PFSK-1 (cell line): ENCODE data around the gene G6PC3.

ENCODE experiments used
- FOXP2 ChIP-seq: optimal IDR thresholded peaks from 2 replicates; pipeline ENCODE3; 2011; ENCODE audit warnings: borderline replicate concordance, control low read depth, inconsistent platforms; ENCODE audit not compliant: insufficient read depth; ENCODE audit errors: extremely low read length, extremely low read depth
- POLR2AphosphoS5 ChIP-seq: IDR thresholded peaks from 2 replicates; pipeline ENCODE4 v1.6.1; 2012; ENCODE audit warnings: low read depth, mild to moderate bottlenecking, control low read depth, low read length, moderate library complexity
- REST ChIP-seq, 2 experiments: IDR thresholded peaks; 2 replicates each; pipeline versions ENCODE4 v1.6.1 to v1.8.0; 2011 to 2012; ENCODE audit warnings: low read depth in 2 of 2, low read length in 2 of 2, control low read depth in 1 of 2, inconsistent platforms in 1 of 2, mild to moderate bottlenecking in 1 of 2, moderate library complexity in 1 of 2; ENCODE audit not compliant: insufficient read depth in 1 of 2
- SIN3A ChIP-seq: IDR thresholded peaks from 2 replicates; pipeline ENCODE4 v1.6.1; 2012; ENCODE audit warnings: mild to moderate bottlenecking, low read length, moderate library complexity, borderline replicate concordance; ENCODE audit not compliant: insufficient read depth
- TAF1 ChIP-seq: IDR thresholded peaks from 2 replicates; pipeline ENCODE4 v1.6.1; 2012; ENCODE audit warnings: low read length, control low read depth, borderline replicate concordance; ENCODE audit not compliant: insufficient read depth

G6PC3 gene

GRCh38 chr17:44079877-44080821 is 9.6 kb downstream of the G6PC3 start:
- TF ChIP-seq SIN3A (no peak), TAF1 (no peak), FOXP2 (no peak), POLR2AphosphoS5 (no peak), REST (IDR thresholded peaks at IDR 0.05; ENCODE audit: insufficient read depth in 1 of 2, low read depth in 2 of 2, low read length in 2 of 2) (no peak)

- TF ChIP-seq POLR2AphosphoS5 = no peak
- no peak for TF ChIP-seq FOXP2
- no peak for TF ChIP-seq REST (IDR thresholded peaks at IDR 0.05; ENCODE audit: insufficient read depth in 1 of 2, low read depth in 2 of 2, low read length in 2 of 2)
- no peak for TF ChIP-seq TAF1
- no peak for TF ChIP-seq SIN3A
Observed at GRCh38 chr17:44081681-44082080, 11.1 kb downstream of the G6PC3 start.

- TF ChIP-seq POLR2AphosphoS5 = no peak
- no peak for TF ChIP-seq TAF1
- no peak for TF ChIP-seq FOXP2
- TF ChIP-seq SIN3A = no peak
- no peak for TF ChIP-seq REST (IDR thresholded peaks at IDR 0.05; ENCODE audit: insufficient read depth in 1 of 2, low read depth in 2 of 2, low read length in 2 of 2)
Observed at GRCh38 chr17:44082256-44082927, 11.9 kb downstream of the G6PC3 start.

GRCh38 chr17:44083250-44083849 is 12.8 kb downstream of the G6PC3 start:
- TF ChIP-seq FOXP2 = no peak
- no peak for TF ChIP-seq SIN3A
- no peak for TF ChIP-seq POLR2AphosphoS5
- no peak for TF ChIP-seq REST (IDR thresholded peaks at IDR 0.05; ENCODE audit: insufficient read depth in 1 of 2, low read depth in 2 of 2, low read length in 2 of 2)
- TF ChIP-seq TAF1 = no peak
